HK-2 (cell line): ENCODE data around the gene PID1.
A peak's percentile ranks its signal among the peaks of the same experiment; 100 is the strongest.

Experiments
- DNase-seq: peaks from one replicate; pipeline ENCODE4 v3.0.0-alpha.2; 2018; ENCODE audit not compliant: unreplicated experiment

The PID1 gene

GRCh38 chr2:229170171-229170570 is 100.9 kb downstream of the PID1 start:
- DNase-seq, result no peak

GRCh38 chr2:229169751-229170150 is 101.3 kb downstream of the PID1 start:
- no peak for DNase-seq

- no peak for DNase-seq
Observed at GRCh38 chr2:229164545-229165249, 106.4 kb downstream of the PID1 start.

DNA sequence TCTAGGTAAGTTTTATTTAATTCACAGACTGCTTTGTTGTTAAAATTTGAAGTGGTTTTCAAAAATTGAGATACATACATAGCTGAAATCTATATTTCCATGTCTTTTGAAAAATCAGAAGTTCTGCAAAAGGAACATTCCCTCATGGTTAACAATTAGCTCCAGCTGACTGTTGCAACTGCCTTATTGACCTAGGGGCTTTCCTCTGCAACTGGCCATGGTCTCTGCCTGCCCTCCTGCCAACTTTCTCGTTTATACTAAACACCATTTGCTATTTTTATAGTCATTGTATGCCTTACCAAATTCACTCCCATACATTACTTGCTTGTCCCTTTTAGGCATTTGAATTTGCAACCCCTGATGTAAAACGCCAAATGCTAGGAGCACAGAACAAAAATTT is 107.2 kb downstream of the PID1 start:
- DNase-seq, result no peak

GRCh38 chr2:229162015-229162414 is 109.1 kb downstream of the PID1 start:
- DNase-seq, result no peak

- DNase-seq, result no peak
Observed at GRCh38 chr2:229160984-229161383, 110.1 kb downstream of the PID1 start.

DNA sequence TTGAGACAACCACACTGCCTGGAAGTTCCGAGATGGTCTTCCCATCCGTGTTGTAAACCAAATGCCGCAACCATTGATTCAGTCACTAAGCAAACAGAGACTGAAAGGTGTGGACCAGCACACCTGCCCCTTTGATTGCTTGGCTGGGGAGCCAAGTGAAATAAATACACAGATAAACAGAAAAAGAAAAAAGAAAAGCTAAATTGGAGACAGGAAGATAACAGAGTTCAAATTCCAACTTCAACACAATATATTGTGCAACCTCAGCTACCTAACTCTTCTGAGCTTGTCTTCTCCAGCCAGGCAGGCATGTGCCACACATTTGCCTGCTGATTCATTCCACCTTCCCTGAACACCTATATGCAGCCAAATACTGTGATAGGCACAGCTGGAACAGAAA is 110.9 kb downstream of the PID1 start:
- DNase-seq, result no peak

GRCh38 chr2:229159405-229159804 is 111.7 kb downstream of the PID1 start:
- DNase-seq, result no peak

DNA sequence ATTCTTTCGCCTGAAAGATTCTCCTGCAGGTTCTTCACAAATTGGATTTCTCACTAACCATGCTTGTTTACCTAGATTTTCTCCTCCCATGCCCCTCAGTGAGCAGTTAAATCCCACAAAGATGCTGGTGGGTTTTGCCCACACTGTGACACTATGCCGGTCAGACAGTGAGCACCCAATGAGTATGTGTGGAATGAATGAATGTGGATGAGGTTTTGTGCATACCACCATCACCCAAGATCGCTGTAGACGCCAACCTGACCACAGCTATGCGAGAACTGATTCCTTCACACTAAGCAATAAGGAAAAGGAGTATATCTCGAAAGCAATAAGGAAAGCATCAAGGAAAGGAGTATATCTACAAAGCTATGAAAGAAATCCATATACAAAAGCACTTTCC is 116.7 kb downstream of the PID1 start:
- DNase-seq, result peak; percentile 25

DNA sequence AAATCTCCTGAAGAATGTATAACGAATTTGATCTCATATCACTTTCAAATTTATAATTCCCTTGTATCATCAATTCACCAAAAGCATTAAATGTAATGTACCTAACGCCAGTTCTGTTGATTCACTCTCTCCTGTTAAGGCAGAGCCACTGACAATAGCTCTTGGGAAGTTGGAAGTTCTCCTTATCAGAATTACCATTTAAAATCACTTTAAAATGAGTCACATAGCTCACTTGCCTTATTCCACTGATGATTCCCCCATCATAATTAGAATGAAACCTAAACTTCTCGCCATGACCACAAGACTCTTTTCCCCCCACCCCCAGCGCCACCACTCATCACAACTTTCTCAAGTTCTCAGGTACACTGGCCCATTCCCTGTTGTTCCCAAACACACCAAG is 117.1 kb downstream of the PID1 start:
- DNase-seq, result no peak

GRCh38 chr2:229153267-229153666 is 117.8 kb downstream of the PID1 start:
- no peak for DNase-seq

DNA sequence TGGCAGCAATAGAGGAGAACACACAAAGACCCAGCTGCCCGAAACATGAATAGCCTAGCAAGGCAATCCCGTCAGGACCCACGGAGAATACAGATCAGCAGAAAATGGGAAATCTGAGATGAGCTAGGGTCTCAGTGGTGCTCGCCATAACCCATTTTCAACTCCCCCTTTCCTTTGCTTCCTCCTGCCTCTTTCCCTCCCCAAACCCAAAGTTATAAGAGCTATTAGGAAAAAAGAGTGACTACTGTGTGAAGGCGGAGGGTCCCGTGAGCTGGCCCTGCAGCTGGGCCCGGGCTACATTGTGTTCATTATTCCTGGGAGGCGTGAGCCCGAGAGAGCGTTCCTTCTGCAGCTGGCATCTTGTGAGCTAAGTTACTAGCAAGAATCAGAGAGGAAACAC is 118.4 kb downstream of the PID1 start:
- no peak for DNase-seq

GRCh38 chr2:229150317-229150716 is 120.8 kb downstream of the PID1 start:
- no peak for DNase-seq

- DNase-seq, result no peak
Observed at GRCh38 chr2:229141424-229142025, 129.6 kb downstream of the PID1 start.

DNA sequence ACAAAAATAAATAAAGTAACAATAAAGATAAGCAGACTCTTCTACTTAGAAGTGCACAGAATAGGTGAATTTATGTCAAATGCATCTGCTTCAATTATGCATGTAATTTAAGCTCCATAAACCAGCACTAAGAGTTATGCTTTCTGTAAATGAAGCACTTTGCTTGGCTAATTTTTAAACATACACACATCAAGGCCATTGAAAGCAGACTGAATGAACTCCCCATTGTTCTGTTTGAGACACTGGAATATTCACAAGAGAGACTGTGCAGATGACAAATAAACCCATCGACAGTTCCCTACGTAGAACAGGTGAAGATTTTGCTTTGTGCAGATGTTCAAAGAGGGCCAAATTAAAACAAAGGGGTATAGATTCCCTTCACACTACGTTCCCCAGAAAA is 133.4 kb downstream of the PID1 start:
- DNase-seq, result no peak

DNA sequence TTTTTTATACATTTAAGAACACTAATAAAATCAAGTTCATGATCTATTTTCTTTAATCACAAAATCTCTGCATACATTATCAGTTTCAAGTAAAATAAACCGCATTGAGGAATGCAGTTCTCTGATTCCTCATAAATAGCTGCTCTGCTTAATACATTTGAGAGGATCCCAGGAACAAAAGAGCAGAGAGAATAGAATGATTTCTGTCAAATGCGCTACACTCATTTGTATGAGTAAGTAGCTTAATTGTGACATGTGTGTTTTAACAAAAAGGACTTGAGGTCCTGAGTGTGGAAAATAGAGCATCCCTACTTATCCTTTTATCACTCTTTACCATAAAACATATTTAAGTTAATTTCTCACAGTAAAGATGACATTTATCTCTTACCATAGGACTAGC is 134.0 kb downstream of the PID1 start:
- DNase-seq, result no peak

DNA sequence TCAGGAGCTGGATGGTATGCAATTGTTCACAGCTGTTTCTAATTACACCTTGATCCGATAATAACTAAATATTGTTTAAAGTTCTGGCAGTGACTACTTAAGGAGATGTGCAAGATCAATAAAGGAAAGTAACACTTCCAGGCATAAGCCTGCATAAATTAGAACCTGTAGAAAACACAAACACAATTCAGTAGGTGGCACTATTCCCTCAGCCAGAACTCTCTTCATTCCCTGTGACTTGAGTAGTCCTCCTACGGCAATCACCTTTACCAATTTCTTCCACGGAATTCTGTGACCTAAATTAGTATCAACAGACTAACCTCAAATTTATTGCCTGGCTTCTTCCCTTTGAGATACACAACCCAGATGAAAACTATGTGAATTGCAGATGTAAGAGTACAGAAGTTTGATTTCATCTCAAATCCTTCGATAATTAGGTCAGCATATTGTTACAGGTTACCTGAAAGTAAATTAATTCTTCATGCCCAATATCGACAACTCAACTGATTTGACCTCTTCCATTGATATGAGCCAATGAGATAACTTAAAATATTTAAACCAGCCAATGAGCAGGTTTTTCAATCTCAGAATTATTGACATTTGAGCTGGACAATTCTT is 137.8 kb downstream of the PID1 start:
- no peak for DNase-seq

DNA sequence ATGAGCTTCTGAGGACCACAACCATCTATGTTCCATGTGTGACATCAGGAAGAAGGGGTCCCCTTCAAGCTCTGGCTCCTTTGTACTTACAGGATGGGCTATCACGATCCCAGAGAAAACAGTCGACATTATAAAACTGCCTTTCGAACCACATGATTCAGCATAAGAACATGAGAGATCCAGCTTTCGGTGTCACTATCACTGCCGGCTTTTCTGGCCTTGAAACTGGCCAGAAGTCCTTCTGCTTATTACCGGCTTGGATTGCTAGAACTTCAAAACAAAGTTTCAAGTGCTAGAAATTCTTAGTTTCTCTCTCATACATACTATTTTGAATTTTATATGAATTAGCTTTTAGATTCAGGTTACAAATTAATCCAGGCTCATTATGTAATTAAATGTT is 138.9 kb downstream of the PID1 start:
- no peak for DNase-seq

DNA sequence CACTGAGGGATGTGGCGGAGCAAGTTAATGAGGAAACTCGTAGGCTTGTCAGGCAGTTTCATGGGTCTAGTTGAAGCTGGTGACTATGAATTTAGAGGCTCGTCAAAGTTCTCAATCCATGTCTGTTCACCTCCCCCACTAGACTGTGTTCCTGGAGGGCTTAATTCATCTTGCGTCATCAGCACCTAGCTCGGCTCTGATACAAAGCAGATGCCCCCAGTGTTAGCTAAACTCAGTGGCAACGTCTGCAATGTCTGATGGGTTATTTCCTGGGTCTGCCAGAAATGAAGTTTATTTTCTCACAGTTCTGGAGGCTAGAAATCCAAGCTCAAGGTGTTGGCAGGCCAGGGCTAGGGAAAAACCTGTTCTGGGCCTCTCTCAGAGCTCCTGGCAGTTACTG is 140.6 kb downstream of the PID1 start:
- DNase-seq, result no peak

DNA sequence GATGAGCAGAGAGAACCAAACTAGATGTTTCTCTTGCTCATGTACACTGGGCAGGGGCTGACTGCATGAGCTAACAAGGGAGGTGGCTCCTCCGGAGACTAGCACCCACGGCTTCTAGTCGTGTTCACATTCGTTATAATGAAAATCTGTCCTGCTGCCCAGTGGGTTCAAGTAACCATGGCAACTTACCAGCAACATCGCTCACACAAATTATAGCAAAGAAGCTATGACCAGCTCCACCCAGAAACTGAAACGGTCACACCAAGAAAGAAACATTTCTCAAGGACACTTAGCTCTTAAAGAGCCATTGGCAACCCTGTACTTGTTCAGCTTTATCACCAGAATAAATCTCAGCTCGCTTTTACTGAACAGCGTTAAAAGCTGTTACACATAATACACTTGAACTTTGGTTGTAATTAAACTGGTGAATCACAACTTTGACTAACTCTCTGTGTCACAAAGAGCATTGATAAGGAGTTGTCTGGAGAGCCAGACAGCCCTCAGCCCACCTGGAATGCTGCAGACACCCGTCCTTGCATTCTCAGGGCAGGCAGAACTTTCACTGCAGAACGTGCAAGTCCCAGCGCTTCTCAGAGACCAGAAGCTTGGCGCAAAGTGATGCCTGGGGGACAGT is 141.2 kb downstream of the PID1 start:
- DNase-seq, result no peak

GRCh38 chr2:229127471-229127870 is 143.6 kb downstream of the PID1 start:
- no peak for DNase-seq

GRCh38 chr2:229126066-229126465 is 145.0 kb downstream of the PID1 start:
- no peak for DNase-seq

DNA sequence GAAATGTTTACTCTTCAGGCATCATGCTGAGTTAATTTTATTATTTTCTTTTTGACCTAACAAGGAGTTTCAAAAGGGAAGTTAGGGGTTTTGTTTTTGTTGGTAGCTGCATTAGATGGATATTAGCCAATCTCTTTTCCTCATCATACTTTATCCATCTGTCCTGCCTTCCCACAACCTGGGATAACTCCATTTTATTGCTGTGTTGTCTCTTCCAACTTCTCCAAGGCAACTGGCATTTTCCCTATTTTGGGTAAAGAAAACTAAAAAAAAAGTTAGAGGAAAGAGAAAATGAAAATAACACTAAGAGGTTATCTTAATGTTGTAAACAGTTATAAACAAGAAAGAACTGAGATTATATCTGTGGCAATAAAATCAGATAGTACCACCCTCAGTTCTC is 147.0 kb downstream of the PID1 start:
- no peak for DNase-seq
